HCT116 (cell line): ENCODE results near the gene RAI14. TPM values are rescaled to one million over a fixed set of nuclear protein-coding genes. Genes with fewer than 3 reads are reported as not detected.

Experiments
- ATAC-seq: fragments of 200-7000 bp; cut with Tn5 transposase; 2 replicates; pipeline ENCODE4 v1.9.1; 2020; ENCODE audit warnings: mild to moderate bottlenecking, moderate library complexity
- BruUV-seq: library from RNA; stranded (reverse); fragments of 400-500 nt; replicated peaks from 2 replicates; lab custom pipeline; 2021; lab: Mats Ljungman, UMichigan
- CTCF ChIA-PET: fragments of 300-600 bp; sonication (Branson Sonifier 250); formaldehyde crosslinking; loops from one replicate; lab custom pipeline; 2021; ENCODE audit warnings: antibody characterized with exemption; lab: Charles Lee
- POLR2A ChIA-PET: fragments of 300-600, 350-600 bp; sonication (Branson Sonifier 250); formaldehyde crosslinking; loops from one replicate; lab custom pipeline; 2021; ENCODE audit warnings: antibody characterized with exemption; lab: Charles Lee
- RAD21 ChIA-PET, 2 experiments: fragments of 300-600 bp; sonication (Branson Sonifier 250); formaldehyde crosslinking; loops; one replicate each; lab custom pipeline; 2023; ENCODE audit warnings: low total read pairs in 2 of 2; ENCODE audit not compliant: uncharacterized antibody in 2 of 2, unreplicated experiment in 2 of 2, low non-redundant PET in 1 of 2; lab: Charles Lee
- DNase-seq: peaks from one replicate; pipeline ENCODE4 v3.0.0-alpha.2; 2010; ENCODE audit warnings: low read depth, low spot score
- H2AFZ ChIP-seq: fragments of 200-600 bp; shearing (Covaris generic), sonication (generic); 2 replicates; pipeline ENCODE4 v1.6.1; 2017; ENCODE audit warnings: low read depth, mixed run types, mixed read lengths, antibody characterized with exemption, low read length; ENCODE audit not compliant: poor library complexity, severe bottlenecking
- H3K27ac ChIP-seq: 2 replicates; pipeline ENCODE4 v1.5.1; 2012; ENCODE audit warnings: low read depth, low read length
- H3K27me3 ChIP-seq: fragments of 200-600 bp; sonication (generic); 2 replicates; pipeline ENCODE4 v1.6.1; 2016; ENCODE audit warnings: mixed run types, low read length, mixed read lengths; ENCODE audit not compliant: insufficient read depth
- H3K36me3 ChIP-seq, 2 experiments: fragments of 200-500 bp in 1 of 2; fragments of 200-600 bp in 1 of 2; sonication (Bioruptor generic) in 1 of 2; sonication (generic) in 1 of 2; 2 replicates each; pipeline versions ENCODE4 v1.5.1 to v1.6.1; 2014 to 2016; ENCODE audit warnings: low read length in 2 of 2, inconsistent platforms in 1 of 2, mixed read lengths in 1 of 2, mixed run types in 1 of 2; ENCODE audit not compliant: insufficient read depth in 2 of 2, control insufficient read depth in 1 of 2
- H3K4me1 ChIP-seq, 2 experiments: fragments of 200-600 bp in 1 of 2; sonication (generic) in 1 of 2; 2 replicates each; pipeline versions ENCODE4 v1.5.1 to v1.6.1; 2012 to 2017; ENCODE audit warnings: low read length in 2 of 2, inconsistent platforms in 1 of 2, mild to moderate bottlenecking in 1 of 2, mixed read lengths in 1 of 2, mixed run types in 1 of 2, moderate library complexity in 1 of 2; ENCODE audit not compliant: insufficient read depth in 2 of 2, control insufficient read depth in 1 of 2
- H3K4me2 ChIP-seq: fragments of 200-600 bp; sonication (generic); 2 replicates; pipeline ENCODE4 v1.6.1; 2017; ENCODE audit warnings: mixed run types, low read length, mixed read lengths
- H3K4me3 ChIP-seq, 2 experiments: fragments of 200-600 bp in 1 of 2; sonication (generic) in 1 of 2; replicated peaks in 1 of 2; 2 replicates each; pipeline ENCODE4 v1.5.1; 2011 to 2016; ENCODE audit warnings: low read length in 2 of 2, control low read depth in 1 of 2, low read depth in 1 of 2, mild to moderate bottlenecking in 1 of 2, mixed read lengths in 1 of 2, mixed run types in 1 of 2
- H3K79me2 ChIP-seq: fragments of 200-600 bp; sonication (generic); 2 replicates; pipeline ENCODE4 v1.6.1; 2017; ENCODE audit warnings: mild to moderate bottlenecking, mixed run types, low read length, moderate library complexity, mixed read lengths; ENCODE audit not compliant: insufficient read depth
- H3K9ac ChIP-seq: fragments of 200-600 bp; sonication (generic); 2 replicates; pipeline ENCODE4 v1.6.1; 2016; ENCODE audit warnings: low read length, mixed read lengths
- H3K9me2 ChIP-seq: fragments of 200-600 bp; sonication (generic), shearing (Covaris generic); 2 replicates; pipeline ENCODE4 v1.6.1; 2017; ENCODE audit warnings: mixed run types, mild to moderate bottlenecking, moderate library complexity; ENCODE audit not compliant: insufficient read depth
- H3K9me3 ChIP-seq, 2 experiments: fragments of 200-500 bp in 1 of 2; fragments of 200-600 bp in 1 of 2; sonication (Bioruptor generic) in 1 of 2; sonication (generic) in 1 of 2; 2 replicates each; pipeline ENCODE4 v1.6.1; 2014 to 2017; ENCODE audit warnings: low read length in 2 of 2, mixed read lengths in 2 of 2, inconsistent platforms in 1 of 2, low read depth in 1 of 2, mild to moderate bottlenecking in 1 of 2, mixed run types in 1 of 2, moderate library complexity in 1 of 2; ENCODE audit not compliant: control insufficient read depth in 1 of 2, insufficient read depth in 1 of 2
- H4K20me1 ChIP-seq: fragments of 200-600 bp; sonication (generic), shearing (Covaris generic); 2 replicates; pipeline ENCODE4 v1.6.1; 2017; ENCODE audit warnings: mixed run types, mild to moderate bottlenecking, moderate library complexity; ENCODE audit not compliant: insufficient read depth
- ATF3 ChIP-seq: IDR thresholded peaks from 2 replicates; pipeline ENCODE4 v1.6.1; 2012
- CBX3 ChIP-seq: IDR thresholded peaks from 2 replicates; pipeline ENCODE4 v1.6.1; 2012; ENCODE audit warnings: low read depth
- CEBPB ChIP-seq: IDR thresholded peaks from 2 replicates; pipeline ENCODE4 v1.6.1; 2012; ENCODE audit warnings: low read depth
- CTCF ChIP-seq, 3 experiments: fragments of 200-600 bp in 1 of 3; sonication (generic) in 1 of 3; IDR thresholded peaks in 2 of 3; conservative IDR thresholded peaks in 1 of 3; 2 replicates each; pipeline ENCODE4 v1.5.1; 2012 to 2017; ENCODE audit warnings: low read depth in 2 of 3, low read length in 2 of 3, antibody characterized with exemption in 1 of 3, borderline replicate concordance in 1 of 3, control low read depth in 1 of 3, mild to moderate bottlenecking in 1 of 3, mixed read lengths in 1 of 3, mixed run types in 1 of 3, moderate library complexity in 1 of 3; ENCODE audit not compliant: insufficient read depth in 1 of 3
- EGR1 ChIP-seq: IDR thresholded peaks from 2 replicates; pipeline ENCODE4 v1.6.1; 2012; ENCODE audit warnings: low read depth
- ELF1 ChIP-seq: IDR thresholded peaks from 2 replicates; pipeline ENCODE4 v1.6.1; 2012; ENCODE audit warnings: low read depth, borderline replicate concordance
- EZH2 ChIP-seq: fragments of 200-600 bp; sonication (generic); IDR thresholded peaks from 2 replicates; pipeline ENCODE4 v1.6.1; 2017; ENCODE audit warnings: antibody characterized with exemption, mixed run types
- FOSL1 ChIP-seq: IDR thresholded peaks from 2 replicates; pipeline ENCODE4 v1.6.1; 2012; ENCODE audit warnings: low read depth
- MAX ChIP-seq: IDR thresholded peaks from 2 replicates; pipeline ENCODE4 v1.6.1; 2012
- POLR2A ChIP-seq: IDR thresholded peaks from 2 replicates; pipeline ENCODE4 v1.7.0; 2011; ENCODE audit warnings: borderline replicate concordance; ENCODE audit not compliant: insufficient read depth, insufficient read length; ENCODE audit errors: extremely low read depth
- POLR2AphosphoS5 ChIP-seq: IDR thresholded peaks from 2 replicates; pipeline ENCODE4 v1.6.1; 2011; ENCODE audit warnings: mild to moderate bottlenecking, low read depth, low read length, moderate library complexity
- RAD21 ChIP-seq: IDR thresholded peaks from 2 replicates; pipeline ENCODE4 v1.6.1; 2012; ENCODE audit warnings: low read depth, mild to moderate bottlenecking
- REST ChIP-seq: IDR thresholded peaks from 2 replicates; pipeline ENCODE4 v1.6.1; 2012; ENCODE audit warnings: low read depth
- SIN3A ChIP-seq: IDR thresholded peaks from 2 replicates; pipeline ENCODE4 v1.6.1; 2012; ENCODE audit warnings: low read depth
- SRF ChIP-seq: IDR thresholded peaks from 2 replicates; pipeline ENCODE4 v1.6.1; 2012; ENCODE audit warnings: low read depth
- YY1 ChIP-seq: IDR thresholded peaks from 2 replicates; pipeline ENCODE4 v1.6.1; 2011; ENCODE audit warnings: low read length, low read depth, moderate library complexity, mild to moderate bottlenecking; ENCODE audit not compliant: insufficient replicate concordance; ENCODE audit errors: extremely low read depth
- ZFX ChIP-seq: fragments of 450-650 bp; IDR thresholded peaks from 2 replicates; pipeline ENCODE4 v1.6.1; 2017
- intact Hi-C: fragments of 100-400 bp; cut with micrococcal nuclease; formaldehyde crosslinking; loops from 2 replicates; pipeline ENCODE4 v1.10.0; 2022
- total RNA-seq: library from RNA; stranded (reverse); gene quantifications from one replicate; pipeline ENCODE4 v1.2.1, GENCODE V29; 2021; ENCODE audit not compliant: unreplicated experiment

RAI14 gene
- total RNA-seq, 1 experiment from 2014 or later = 47.9 TPM

- no TSS peak for BruUV-seq
- Histone ChIP-seq H3K9me3 (no peaks in the 10 kb centered on the region), H3K36me3 (peaks cover 0 to 12% of the 10 kb centered on the region in 2 experiments; a peak in 1 of 4 replicates), H3K9ac (no peak overlapping the region), H3K79me2 (peaks cover 74% of the 10 kb centered on the region), H3K4me2 (no peak overlapping the region), H3K27ac (no peak overlapping the region), H3K27me3 (no peaks in the 10 kb centered on the region), H3K4me3 (no peak overlapping the region), H3K9me2 (no peaks in the 10 kb centered on the region), H4K20me1 (no peaks in the 10 kb centered on the region), H2AFZ (no peak overlapping the region), H3K4me1 (peaks cover 13 to 24% of the 10 kb centered on the region in 2 experiments)
- POLR2A ChIA-PET = no interaction called here
- no peak for ATAC-seq
- RAD21 ChIA-PET = no interaction called here
- CTCF ChIA-PET = no interaction called here
- no peak for TF ChIP-seq FOSL1
- no peak for TF ChIP-seq EZH2
- no peak for TF ChIP-seq CTCF (IDR thresholded peaks at IDR 0.05 in 2 of 3, conservative IDR thresholded peaks at IDR 0.05 in 1 of 3; ENCODE audit: borderline replicate concordance in 1 of 3, insufficient read depth in 1 of 3, low read depth in 2 of 3, low read length in 2 of 3)
- no peak for TF ChIP-seq ATF3
- TF ChIP-seq EGR1 = no peak
- no peak for TF ChIP-seq ELF1
- TF ChIP-seq CEBPB = no peak
- TF ChIP-seq SRF = no peak
- no peak for TF ChIP-seq POLR2A
- no peak for TF ChIP-seq MAX
- TF ChIP-seq SIN3A = no peak
- no peak for TF ChIP-seq POLR2AphosphoS5
- no peak for TF ChIP-seq YY1
- TF ChIP-seq RAD21 = no peak
- no peak for TF ChIP-seq REST
- no peak for TF ChIP-seq ZFX
- no peak for TF ChIP-seq CBX3
- DNase-seq = no peak
- intact Hi-C loops = loop anchor here (10.0 kb wide), 1 partner anchor 236 kb away; no protein-coding TSS in a partner anchor
Measured at GRCh38 chr5:34659168-34659567, 3.0 kb downstream of the RAI14 start.
